HK-2 (cell line): ENCODE data around the gene CROCC2.

Experiments
- DNase-seq: peaks from one replicate; pipeline ENCODE4 v3.0.0-alpha.2; 2018; ENCODE audit not compliant: unreplicated experiment

CROCC2 gene

DNA sequence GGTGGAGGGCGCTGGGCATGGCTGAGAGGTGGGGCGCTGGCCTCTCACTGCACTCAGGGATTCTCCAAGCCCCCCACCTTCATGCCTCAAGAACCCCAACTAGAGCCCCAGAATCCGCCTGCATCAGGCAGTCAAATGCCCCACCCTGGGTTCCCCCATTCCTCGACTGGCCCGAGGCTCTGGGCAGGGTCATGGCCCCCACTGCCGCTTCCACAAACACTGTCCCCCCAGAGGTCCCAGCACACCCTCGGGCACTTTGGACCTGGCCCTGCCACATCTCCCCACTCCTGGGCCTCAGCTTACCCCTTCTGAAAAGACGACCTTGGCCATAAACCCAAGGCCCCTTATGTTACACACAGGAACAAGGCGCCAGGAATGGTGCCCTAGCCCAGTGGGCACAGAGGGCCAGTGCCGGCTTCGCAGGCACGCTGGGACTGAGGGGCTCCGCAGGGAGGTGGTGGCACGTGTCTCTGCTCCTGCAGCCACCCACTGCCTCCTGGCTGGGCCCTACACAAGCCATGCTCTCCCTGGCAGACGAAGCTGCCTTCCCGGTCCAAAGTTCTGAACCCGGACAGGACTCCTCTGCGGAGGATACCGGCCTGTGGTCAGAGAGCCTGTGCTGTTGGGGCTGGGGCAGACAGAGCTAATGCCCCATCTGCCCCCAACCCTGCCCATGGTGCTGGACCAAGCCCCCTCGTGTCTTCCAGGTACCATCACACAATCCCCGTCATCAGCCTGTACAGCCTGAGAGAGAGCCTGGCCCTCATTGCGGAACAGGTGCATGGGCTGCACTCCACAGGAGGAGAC, 30.7 kb upstream of the CROCC2 start:
- no peak for DNase-seq

DNA sequence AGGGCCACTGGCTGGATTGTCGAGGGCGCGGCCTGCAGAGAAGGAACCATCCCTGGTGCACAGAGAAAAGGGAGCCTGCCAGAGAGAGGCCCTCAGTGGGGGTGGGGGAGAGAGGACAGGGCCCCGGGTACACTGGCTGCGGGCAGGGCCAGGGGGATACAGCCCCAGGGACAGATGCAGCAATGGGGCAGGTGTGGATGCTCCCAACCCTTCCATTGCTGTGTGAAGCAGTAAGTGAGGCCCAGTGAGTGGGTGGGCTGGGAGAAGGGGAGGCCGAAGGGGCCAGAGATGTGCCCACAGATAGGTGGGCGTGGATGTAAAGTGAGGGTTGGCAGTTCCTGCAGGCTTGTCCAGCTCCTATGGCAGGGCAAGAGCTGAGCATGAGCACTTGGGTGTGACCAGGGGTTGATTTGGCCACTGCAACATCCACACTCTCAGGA, 30.1 kb upstream of the CROCC2 start:
- DNase-seq = no peak

DNA sequence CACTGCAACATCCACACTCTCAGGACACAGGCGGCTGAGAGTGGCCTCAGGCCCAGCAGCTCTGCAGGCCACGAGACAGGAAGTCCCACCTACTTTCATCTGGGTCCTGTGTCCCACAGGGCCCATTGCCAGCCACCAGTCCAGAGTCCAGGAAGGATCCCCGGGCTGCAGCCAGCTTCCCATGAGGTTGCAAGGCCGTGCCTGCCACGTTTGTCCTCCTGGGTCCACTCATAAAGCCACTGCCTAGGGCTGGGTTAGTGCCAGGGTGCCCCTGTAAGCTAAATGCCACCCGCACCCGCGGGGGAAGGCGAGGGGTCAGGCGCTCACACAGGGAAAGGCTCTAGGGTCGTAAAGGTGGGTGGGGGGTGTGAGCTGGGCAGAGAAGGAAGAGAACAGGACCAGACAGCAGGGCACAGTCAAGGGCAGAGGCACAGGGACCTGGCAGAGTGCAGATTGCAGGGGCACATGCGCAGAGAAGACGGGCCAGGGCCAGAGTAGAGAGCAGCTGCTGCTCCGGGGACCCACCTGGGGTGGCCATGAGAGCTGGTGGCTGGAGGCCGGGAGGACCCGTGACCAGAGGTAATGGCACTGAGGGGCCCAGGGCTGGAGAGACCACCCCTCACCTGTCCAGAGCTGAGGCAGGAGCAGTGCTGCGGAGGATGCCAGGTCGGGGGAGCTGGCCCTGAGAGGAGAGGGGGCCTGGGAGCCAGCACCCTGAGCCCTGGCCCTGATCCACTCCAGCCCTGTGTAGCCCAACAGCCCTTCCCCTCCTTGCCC, 29.5 kb upstream of the CROCC2 start:
- no peak for DNase-seq

GRCh38 chr2:240877460-240878340, 28.4 kb upstream of the CROCC2 start:
- no peak for DNase-seq

DNA sequence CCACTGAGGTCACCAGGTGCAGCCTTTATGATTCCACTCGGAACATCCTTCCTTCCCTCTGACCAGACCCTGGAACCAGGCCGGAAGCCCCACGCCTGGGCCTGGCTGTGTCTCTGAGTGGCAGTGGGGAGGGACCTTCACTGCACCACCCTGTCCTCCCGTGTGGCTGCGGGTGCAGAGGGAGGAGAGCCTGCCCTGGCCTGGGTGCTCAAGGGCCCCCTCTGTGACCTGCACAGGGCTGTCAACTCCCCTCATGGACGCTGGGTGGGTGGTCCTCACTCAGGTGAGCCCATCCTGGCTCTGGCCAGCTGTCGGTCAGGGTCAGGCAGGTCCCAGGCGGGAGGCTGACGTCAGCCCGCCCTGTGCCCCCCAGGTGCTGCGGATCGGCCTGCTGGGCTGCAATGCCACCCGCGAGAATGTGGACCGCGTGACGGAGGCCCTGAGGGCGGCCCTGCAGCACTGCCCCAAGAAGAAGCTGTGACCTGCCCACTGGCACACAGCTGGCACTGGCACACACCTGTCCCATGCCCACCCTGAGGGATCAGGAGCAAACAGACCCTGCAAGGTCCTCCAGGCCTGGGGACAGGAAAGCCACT, 27.7 kb upstream of the CROCC2 start:
- DNase-seq = no peak

GRCh38 chr2:240879105-240879504, 27.0 kb upstream of the CROCC2 start:
- no peak for DNase-seq

DNA sequence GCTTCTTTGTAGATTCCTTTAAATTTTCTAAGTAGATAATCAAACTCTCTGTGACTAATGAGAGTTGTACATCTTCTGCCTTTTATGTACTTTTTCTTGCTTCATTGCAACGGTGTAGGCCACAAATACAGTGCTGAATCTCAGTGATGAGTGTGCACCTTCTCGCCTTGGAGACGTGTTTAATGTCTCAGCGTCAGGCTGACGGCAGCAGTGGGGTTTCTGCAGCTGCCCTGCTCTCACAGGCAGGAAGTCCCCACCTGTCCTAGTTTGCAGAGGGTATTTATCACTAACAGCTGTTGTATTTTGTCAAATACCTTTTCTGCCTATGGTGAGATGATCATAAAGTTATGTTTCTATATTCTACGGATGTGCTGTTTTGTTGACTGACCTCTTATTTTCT, 24.2 kb upstream of the CROCC2 start:
- no peak for DNase-seq

DNA sequence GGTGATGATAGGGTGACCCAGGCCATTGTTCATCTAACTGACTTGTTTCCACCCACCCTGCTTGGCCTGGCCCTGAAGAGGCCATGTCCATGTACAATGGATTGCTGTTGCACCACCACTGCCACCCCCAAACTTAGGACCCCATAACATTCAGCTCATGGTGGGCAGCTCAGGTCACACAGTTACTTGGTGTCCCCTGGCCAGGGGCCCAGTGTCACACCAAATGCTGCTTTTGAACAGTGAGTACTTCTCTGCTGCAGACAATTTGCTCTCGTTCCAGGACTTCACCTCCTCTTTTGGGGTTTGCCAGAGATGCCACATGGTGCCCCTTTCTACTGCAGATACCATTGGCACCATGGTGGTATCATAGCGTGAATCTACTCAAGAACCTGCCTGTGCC, 21.9 kb upstream of the CROCC2 start:
- DNase-seq = no peak

- DNase-seq = no peak
Measured at GRCh38 chr2:240884745-240885144, 21.4 kb upstream of the CROCC2 start.

GRCh38 chr2:240885566-240885965, 20.6 kb upstream of the CROCC2 start:
- DNase-seq = no peak

GRCh38 chr2:240886023-240886565, 20.0 kb upstream of the CROCC2 start:
- no peak for DNase-seq

DNA sequence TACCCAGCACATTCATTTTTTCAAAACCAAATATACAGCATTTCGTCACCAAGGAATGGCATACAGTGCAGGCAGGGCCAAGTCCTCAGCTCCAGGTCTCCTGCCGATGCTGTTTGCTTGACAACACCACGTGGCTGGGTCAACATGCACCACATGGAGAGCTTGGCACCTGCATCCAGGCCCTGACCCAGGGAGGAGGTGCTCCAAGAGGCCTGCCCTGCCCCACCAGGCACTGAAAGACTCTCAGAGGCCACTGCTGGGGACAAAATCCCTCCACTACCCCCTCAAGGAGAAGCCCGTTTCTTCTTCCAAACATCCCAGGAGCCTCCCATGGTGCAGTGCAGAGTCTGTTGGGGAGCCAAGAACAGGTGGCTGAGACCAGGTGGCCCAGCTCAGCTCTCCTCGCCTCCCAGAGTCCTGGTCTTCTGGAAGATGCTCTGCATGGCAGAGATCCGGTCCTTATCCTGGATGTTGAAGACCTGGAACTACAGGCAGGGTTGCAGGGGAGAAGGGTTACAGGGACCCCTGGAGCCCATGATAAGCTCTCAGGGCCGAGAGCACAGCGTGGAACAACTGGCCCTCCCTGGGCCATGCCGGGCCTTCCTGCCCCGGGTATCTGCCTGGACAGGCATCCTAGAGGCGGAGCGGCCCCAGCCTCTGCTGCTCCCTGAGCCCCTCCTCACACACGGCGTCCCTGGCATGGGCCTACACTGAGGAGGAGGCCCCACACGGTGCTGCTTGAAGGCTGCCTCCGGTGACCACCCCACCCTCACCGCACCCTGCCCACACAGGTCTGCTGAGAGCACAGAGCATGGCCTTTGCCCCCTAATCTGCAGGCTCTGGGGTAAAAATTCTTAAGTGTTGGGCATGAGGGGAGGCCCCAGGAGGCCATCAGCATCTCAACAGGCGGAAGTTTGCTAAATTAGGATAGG, 19.2 kb upstream of the CROCC2 start:
- DNase-seq = no peak

GRCh38 chr2:240887631-240888030, 18.5 kb upstream of the CROCC2 start:
- DNase-seq = no peak

DNA sequence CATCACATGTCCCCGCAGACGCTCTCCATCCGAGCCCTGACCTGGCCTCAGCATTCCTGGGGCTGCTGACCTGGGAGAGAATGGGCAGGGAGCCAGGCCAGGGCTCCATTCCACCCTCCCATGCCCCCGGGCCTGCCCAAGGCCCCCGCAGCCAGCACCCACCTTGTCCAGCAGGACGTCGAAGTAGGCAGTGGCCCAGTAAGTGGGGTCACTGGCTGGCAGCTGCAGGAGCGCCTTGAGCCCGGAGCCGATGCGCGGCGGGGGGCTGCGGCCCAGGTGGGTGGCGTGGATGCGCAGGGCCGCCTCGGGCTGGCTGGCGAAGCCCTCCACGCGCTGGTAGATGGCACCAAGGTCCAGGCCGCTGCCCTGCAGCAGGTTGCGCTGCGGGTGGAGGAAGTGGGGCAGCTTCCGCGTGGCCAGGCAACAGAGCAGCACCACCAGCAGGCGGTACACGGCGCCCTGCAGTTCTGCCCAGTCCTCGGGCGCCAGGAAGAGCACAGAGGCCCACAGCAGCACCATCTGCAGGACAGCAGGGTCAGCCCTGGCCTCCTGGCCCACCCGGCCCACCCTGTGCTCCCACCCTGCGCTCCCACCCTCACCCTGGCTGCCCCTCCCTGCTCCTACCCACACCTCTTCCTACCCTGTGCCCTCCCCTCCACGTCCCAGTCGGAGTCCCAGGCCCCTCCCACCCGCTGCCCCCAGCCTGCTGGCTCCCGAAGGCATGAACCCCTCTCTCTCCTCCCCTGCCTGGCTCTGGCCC, 17.8 kb upstream of the CROCC2 start:
- no peak for DNase-seq

GRCh38 chr2:240888890-240889573, 17.1 kb upstream of the CROCC2 start:
- DNase-seq = no peak

DNA sequence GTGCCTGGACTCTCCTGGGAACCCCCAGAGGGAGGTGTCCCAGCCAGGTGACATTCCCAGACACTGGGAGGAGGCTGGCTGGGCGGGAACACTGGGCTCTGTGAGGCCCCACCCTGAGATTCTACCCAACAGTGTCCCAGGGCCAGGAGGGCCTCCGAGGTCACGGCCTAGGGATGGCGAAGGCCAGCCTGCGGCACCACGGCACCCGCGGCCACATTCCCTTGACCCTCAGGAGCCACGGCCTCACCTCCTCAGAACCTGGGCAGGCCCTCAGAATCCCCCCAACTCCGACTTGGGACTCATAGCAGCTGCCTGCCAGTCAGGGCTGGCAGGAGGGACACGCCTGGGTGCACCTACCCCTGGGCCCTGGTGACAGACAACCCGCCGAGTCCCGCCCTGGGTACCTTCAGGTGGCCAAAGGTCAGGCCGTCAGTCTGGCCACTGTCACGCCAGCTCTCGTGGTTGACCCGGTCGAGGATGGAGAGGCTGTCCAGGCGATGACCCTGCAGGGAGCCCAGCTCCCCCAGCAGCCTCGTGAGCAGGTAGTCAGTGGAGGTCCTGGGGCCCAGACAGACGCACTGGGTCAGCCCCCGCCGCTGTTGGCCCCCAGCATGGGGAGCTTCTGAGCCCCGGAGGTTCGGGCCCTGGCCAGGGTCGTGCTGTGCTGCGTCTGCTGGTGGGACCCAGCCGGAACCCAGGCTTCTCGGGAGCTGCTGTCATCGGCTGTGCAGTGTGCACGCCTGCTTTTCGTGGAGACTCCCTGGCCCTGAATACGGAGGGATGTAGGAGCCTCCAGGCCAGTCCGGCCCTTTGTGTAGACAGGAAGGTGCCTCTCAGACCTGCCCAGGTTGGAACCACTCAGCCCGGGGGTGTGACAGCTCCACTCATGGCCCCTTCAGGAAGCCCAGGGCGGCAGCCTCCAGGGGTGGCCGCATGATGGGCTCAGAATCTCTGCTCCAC, 16.3 kb upstream of the CROCC2 start:
- no peak for DNase-seq

- no peak for DNase-seq
Measured at GRCh38 chr2:240890691-240891090, 15.4 kb upstream of the CROCC2 start.
